NCI-H226 (cell line): ENCODE data around the gene C1QTNF9B.
A peak's percentile ranks its signal among the peaks of the same experiment; 100 is the strongest.
"Not testable (repeated sequence)": the region's sequence is repeated elsewhere in the genome, so short reads cannot be mapped to it uniquely, and the experiment has no call there.

Experiments
- DNase-seq: peaks from one replicate; pipeline ENCODE4 v3.0.0-alpha.2; 2015

C1QTNF9B gene

DNA sequence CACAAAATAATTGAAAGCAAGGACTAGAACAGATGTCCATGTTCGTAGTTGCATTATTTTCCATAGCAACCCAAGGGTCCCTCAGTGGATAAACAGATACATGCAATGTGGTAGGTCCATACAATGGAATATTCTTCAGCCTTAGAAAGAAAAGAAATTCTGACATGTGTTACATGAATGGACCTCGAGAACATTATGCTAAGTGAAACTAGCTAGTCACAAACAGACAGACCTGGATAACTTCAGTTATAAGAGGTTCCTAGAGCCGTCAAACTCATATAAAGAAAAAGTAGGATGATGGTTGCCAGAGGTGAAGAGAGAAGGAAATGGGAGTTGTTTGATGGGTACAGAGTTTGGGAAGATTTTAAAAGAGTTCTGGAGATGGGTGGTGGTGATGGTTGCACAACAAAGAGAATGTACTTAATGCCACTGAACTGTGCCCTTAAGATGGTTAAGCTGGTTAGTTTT, at the start of gene C1QTNF9B:
C1QTNF9B (minus strand) TSS at position 51 of the 468 bp plus-strand sequence.
- DNase-seq: not testable (repeated sequence)

DNA sequence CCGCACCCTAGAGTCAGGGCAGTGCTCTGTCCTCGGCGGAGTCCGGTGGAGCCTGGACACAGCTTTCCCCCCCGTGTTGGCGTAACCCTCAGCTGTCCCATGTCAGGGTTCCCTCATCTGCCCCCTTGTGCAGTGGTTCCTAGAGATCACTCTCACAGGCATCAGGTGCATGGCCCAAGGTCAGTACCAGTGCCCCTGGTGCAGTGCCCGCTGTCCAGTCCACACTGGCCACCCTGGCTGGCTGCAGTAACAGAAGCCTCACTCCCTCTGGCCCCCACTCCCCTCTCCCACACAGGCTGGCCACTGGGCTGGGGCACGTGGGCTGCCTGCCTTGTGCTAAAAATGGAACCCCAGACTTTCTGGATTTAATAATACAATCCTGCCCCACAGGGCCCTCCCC, 49.6 kb upstream of the C1QTNF9B start:
- DNase-seq: no peak

DNA sequence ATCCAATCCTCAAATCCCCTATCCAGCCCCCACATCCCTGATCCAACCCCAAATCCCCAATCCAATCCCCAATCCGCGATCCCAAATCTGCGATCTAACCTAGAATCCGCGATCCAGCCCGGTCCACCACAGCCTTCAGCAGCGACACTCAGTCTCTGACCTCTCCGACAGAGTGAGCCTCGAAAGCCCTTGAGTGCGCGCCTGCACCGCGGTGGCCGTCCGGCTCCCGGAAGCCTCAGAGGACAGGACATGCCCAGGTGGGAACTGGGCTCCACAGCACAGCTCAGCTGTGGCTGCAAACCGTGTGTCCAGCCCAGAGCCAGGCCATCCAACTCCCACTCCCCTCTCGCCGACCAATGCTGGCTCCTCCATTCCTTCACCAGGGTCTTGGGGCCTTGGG, 48.8 kb upstream of the C1QTNF9B start:
- no peak for DNase-seq

DNA sequence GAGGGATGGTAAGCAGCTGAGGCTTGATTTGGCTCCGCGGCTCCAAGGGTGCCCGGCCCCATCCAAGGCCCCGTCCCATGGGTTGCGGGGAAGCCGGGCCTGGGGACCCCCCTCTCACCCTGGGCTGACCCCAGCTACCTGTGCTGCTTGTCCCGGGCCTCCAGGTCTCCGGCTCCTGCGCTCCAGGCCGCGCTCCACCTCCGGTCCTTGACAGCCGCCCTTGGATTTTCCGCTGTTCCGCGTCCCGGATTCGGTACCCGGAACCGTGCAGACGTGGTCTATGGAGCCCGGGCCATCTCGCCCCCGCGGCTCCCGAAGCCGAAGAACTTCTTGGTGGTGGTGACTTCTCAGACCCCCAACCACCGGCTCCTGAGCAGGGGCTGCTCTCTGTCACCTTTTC, 48.3 kb upstream of the C1QTNF9B start:
- DNase-seq: no peak

DNA sequence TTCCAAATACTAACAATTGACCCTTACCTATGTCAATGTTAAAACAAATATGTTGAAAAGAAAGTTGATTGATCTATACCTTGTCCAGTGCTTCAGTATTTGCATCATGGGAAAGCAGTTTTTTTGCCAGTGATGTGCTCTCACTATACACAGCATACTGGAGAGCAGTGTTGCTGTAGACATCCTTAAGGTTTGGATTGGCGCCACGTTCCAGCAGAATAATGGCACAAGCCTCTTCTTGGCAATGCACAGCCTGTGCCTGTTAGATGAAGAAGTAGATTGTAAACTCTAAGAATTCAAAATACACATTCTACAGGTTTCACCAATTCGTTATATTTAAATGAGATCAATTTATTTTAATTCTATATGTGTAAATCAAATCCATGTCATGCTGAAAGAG, 43.9 kb upstream of the C1QTNF9B start:
- DNase-seq: no peak

DNA sequence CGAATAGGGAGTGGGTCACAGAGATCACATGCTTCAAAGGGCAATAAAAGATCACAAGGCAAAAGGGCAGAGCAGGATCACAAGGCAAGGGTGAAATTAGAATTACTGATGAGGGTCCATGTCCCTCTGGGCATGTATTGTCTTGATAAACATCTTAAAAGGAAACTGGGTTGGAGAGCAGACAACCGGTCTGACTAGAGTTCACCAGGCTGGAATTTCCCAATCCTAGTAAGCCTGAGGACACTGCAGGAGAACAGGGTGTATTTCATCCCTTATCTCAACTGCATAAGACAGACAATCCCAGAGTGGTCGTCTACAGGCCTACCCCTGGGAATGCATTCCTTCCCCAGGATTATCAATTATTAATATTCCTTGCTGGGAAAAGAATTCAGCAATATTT, 42.4 kb upstream of the C1QTNF9B start:
- not testable (repeated sequence) for DNase-seq

DNA sequence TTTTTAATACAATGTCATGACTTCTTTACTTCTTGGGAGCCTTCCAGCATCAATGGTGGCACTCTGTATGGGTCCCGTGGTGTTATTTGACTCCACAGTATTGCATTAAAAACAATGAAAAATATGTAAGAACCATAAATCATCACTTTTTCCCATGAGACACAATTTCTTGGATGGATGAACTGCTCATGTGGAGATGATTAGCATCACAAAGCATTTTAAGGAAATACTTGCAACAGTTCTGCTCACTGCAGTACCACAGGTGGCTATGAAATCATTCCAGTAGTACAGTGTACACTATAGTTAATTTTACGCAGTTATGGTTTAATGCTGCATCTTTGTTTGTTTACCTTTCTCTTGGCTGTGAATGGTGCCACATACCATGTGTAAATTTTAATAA, 37.2 kb upstream of the C1QTNF9B start:
- no peak for DNase-seq

DNA sequence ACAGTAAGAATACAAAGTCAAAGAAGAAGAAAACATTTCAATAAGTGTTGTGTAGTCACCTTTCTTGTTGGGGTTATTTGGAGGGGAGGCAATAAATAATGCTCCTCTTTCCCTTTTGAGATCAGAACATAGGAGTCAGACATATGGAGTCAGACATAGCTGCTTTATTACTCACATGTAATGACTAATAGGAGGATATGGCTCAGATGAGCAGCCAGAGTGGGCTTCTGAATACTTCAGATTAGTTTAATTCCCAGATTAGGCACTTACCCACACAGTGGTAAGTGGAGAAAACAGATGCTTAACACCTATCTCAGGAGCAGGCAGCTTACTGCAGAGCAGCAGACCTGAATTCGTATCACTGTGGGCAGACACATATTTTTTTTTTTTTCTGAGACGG, 31.7 kb upstream of the C1QTNF9B start:
- peak; percentile 65 for DNase-seq

DNA sequence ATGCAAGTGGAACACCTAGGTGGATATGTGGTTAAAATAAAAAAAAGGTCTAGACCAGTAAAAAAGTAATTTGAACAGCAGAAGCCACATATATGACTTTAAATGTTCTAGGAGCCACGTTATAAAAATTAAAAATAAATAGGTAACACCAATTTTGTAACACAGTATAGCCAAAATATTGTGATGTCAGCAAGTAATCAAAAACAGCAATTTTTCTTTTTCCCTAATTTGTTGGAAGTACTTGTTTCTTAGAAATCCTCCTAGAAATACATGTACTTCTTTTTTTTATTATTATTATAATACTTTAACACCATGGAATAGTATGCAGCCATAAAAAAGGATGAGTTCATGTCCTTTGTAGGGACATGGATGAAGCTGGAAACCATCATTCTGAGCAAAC, 25.7 kb upstream of the C1QTNF9B start:
- no peak for DNase-seq

DNA sequence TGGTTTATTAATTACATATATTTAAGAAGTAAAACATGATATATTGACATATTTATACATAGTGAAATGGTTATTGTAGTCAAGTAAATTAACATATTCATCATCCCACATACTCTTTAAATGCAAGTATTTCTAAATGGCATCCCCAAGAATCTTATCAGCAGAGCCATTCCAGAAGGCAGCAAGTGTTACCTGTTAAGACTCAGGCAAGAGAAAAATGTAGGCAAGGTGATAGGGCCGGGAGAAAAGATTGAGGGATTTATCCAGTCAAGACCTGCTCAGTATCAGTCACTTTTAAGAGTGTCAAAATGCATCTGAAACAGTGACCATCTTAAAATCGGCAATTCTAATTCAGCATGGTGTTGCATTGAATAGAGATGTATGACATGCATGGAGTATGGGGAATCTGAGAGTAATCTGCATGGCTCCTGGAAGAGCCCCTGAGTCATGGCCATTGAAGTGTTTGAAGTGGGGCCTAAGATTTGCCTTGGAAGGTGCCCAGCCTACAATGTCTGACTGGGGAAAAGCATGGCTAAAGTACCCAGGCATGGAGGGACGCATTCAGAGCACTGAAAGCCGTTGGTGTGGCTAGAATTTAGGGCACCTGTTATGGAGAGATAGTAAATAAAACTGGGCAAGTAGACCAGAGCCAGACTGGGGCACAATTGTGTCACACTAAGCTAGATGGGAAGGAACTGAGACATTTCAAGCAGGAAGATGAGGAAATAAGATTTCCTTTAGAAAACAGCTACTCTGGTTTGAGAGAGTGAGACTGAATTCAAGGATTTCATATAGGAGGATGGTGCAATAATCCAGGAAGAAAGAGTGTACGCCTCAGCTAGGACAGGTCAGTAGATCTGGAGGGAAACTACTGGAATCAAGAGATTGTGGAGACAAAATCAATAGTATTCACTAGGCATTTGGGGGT, 25.0 kb upstream of the C1QTNF9B start:
- no peak for DNase-seq

DNA sequence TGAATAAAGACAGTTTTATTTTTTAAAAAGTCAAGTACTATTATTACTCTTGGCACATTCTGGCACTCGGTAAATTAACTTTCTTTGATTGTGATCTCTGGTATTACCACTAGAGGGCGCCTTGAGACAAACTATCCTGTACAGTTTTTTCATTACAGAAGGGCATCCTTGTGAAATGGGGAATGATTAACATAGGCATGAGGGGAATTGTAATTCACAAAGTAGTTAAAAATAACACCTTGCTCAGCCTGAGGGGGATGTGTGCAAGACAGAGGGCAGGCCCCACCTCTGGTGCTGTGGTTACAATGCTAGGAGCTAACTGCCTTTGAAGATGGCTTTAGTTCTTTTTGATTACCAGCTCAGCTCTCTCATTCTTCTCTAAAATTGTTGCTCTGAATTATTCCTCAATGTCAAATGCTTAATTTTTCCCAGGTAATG, 24.2 kb upstream of the C1QTNF9B start:
- no peak for DNase-seq

DNA sequence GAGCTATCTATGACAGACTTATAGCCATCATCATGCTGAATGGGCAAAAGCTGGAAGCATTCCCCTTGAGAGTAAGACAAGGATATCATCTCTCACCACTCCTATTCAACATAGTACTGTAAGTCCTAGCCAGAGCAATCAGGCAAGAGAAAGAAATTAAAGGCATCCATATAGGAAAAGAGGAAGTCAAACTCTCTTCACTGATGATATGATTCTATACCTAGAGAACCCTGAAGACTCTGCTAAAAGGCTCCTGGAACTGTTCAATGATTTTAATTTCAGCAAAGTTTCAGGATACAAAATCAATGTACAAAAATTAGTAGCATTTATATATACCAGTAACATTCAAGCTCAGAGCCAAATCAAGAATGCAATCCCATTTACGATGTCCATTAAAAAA, 21.7 kb upstream of the C1QTNF9B start:
- no peak for DNase-seq

DNA sequence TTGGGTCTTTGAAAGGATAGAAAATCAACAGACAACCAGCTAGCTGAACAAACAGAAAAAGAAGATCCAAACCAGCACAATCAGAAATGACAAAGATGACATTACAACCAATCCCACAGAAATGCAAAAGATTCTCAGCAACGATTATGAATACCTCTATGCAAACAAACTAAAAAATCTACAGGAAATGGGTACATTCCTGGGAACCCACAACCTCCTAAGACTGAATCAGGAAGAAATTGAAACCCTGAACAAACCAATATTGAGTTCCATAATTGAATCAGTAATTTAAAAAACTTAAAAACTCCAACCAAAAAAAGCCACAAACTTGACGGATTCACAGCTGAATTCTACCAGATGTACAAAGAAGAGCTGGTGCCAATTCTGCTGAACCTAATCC, 20.9 kb upstream of the C1QTNF9B start:
- no peak for DNase-seq

DNA sequence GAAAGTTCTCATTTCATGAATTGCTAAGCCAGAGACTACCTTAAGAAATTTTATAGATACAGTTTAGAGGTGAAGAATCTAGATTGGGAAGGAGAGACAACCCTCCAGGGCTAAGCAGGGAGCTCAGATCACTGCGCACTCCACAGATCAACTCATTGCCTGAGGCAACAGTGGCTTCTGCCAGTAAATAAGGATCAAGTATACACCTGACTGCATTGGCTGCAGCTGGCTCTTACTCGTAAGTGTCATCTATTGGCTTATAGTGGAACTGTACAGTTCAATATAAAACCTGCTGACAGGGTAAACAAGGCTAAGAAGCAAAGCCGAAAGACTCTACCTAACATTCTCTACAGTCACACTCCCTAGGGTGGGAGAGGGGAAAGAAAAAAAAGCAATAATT, 18.0 kb upstream of the C1QTNF9B start:
- no peak for DNase-seq

DNA sequence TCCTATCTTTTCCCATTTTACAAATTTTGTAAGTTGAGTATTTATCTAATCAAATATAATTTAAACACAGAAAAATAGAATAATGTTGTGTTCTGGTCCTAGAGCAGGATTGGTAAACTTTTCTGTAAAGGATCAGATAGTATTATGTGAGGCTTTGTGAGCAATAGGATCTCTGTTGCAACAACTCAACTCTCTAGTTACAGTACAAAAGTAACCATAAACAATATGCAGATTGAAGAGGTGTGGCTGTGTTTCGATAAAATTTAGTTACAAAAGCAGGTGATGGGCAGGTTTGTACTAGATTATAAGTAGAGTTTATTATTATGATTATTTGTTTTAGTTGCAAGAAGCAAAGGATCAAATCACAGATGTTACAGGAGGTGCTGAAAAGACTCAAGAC, 15.2 kb upstream of the C1QTNF9B start:
- DNase-seq: no peak

DNA sequence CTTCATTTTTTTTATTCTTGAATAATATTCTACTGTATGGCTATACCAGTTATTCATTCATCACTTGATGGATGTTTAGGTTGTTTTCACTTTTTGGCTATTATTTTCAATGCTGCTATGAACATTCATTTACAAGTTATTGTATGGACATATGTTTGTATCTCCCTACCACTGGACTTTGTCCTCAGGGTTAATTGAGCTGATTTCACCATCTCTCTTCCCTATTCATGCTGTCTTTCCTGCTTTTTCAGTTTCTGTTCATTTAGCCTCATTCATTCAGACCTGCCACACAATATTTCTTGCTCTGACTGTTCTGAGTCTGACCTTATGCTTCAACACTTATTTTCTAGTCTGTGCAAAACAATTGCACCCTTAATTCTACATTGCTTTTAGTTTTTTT, 12.3 kb upstream of the C1QTNF9B start:
- no peak for DNase-seq

DNA sequence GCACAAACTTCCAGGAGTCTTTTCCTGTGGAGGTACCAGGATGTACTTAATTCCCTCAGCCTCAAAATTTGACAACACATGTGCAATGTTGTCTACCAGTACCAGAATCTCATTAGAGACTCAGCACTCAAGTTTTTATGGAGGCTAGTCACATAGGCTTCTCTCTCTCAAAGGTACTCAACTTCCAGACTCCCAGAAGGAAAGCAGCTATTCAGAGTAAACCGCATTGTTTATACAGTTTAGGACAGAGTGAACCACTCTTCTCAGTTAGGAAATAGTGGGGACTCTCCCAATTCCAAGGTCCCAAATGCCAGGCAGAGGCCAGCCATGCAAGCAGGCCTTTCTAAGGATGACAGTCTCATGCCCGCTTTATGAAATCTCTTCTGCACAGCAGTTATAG, 8.5 kb upstream of the C1QTNF9B start:
- DNase-seq: no peak

DNA sequence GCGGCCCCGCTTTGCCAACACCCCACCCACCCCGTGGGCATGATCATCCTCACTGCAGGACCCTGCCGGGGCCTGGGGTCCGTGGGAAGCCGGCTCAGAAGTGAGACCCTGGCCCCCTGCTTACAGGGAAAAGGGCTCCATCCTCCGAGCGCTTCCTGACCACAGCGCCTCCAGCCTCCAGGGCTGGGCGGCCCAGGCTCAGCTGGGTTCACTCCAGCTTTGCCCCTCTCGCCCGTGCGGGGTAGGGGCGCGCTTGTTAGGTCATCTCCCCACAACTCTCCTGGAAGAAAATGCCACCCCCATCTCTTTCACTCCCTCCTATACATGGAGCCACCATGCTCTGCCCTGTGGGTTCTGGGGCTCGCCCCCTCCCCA, 6.6 kb upstream of the C1QTNF9B start:
- DNase-seq: no peak

DNA sequence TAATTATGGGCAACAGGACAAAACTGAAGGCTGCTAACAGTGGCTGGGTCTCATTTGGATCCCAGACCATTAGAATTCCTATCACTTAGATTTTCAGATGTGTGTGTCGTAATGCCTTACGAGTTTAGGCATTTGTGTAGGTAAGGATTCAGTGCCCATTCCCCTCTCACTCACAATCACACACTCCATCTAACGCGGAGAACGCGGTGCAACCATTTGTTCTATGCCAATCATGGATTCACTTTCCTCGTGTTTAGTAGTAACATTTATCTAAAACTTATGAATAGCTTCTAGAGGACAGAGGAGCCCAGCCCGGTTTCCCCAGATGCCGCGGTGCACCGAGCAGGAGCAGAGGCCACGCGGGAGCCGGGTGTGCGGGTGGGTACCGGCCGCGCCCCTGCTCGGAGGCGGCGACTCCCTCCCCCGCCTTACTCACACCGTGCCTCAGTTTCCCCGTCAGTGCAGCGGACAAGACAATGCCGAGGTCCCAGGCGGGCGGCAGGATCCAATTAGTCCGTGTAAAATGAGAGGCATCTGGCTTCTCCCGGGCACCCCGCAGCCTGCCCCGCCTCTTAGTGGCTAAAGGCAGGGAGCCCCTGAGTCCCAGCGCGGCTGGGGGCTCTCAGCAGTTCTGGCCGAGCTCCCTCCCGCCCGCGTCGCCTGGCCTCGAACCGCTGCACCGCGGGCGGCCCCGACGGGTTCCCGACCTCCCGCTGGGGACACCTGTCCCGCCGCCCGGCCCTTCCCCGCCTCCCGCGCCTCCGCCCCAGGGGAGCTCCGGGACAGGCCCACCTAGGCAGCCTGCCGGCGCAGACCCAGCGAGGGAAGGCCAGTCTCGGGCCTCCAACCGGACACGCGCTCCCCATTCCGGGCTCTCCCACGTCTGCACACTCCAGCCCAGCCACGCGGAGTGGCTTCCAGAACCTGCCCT, 5.9 kb upstream of the C1QTNF9B start:
- DNase-seq: no peak

DNA sequence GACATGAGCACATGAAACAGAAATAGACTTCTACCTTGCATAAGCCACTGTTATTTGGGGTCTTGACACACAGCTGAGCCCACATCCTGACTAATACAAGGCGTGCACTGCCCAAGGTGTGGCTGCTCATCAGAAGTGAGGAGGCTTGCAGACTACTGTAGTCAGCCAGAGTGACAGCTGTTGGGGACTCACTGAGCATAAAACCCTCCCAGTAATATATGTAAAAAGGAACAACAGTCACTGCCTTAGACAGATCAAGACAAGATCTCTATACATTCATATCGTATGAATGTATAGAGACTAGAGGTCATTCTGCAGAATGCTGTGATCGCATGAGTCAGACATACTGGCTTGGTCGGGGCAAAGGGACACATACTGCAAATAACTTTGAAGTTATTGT, 4.1 kb upstream of the C1QTNF9B start:
- DNase-seq: no peak

DNA sequence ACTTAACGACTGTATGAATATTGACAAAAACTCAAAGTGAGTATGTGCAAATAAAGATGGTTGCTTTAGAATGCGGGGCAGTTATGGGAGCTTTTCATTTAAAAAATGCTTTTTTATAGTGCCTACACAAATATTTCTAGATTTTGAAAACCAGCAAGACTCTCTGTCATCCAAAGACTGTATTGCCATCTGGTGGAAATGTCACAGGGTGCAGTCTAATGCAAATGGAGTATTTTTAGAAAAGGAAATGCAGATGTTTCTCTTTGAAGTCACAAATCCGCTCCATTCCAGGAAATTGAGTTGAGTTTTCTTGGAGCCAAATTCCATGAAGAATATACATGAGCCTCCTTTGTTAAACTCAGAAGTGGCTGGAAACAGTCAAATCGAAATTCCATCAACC, 2.3 kb upstream of the C1QTNF9B start:
- no peak for DNase-seq

DNA sequence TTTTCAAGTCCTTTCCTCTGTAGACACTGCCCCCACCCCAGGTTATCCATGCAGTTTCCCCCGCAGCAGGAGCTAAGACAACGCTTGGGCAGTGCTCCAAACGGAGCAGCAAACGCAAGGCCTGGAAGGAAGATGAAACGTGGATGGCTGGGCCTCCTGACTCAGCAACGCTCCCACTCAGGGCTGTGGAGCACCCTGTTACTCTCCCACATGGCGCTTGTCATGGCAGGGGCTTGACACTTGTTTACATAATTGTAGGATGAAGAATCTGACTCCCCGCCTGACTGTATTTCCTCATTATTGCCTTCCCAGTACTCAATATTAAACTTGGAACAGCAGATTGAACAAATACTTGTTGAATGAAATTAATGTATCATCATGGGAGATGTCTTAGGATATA, 799 bp upstream of the C1QTNF9B start:
- DNase-seq: no peak

DNA sequence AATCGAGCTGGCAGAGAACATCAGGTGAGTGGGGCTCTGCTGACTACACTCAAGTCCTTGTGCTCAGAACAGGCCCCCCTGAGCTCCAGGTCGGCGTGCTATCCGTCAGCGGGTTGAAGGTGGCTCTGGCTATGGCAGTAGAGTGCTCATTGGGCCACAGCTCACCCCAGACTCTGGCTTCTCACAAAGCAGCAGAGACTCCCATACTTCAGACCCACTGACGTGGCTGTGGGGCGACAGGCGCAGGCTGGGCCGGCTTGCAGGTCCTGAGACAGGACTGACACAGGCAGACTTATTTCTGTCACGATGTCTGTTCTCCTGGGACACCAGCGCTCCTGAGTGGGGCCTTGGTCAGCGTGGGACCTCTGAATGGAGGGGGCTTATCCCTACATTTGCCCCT, 2.6 kb downstream of the C1QTNF9B start:
- DNase-seq: not testable (repeated sequence)

DNA sequence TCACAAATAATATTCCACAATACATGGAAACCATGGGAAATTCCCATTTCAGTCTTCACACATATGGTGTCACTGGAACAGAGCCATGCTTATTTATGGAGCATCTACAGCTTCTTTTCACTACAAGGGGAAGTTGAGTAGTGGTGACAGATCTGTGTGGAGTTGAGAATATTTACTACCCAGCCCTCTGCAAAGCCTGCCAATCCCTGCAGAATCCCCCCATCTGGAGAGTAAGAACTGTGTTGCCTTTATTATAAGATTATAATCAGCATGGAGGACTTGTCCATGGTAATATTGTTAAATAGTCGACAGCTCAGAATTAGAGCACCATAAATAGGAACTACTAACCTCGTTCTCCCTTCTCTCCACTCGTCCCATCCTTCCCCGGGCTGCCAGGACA, 3.5 kb downstream of the C1QTNF9B start:
- DNase-seq: not testable (repeated sequence)
